GM23338 (cell line): ENCODE results near the gene CGB1.

Source experiments
- JUNB ChIP-seq: IDR thresholded peaks from one replicate; pipeline ENCODE4 v1.6.1; 2016; ENCODE audit warnings: antibody characterized with exemption; ENCODE audit not compliant: unreplicated experiment
- TF ChIP-seq, protein P1 (sequence below), 2 experiments: fragments of 200-600 bp in 1 of 2; sonication (generic) in 1 of 2; conservative IDR thresholded peaks; 2 replicates each; pipeline versions ENCODE4 v1.5.1 to v1.6.1; 2016 to 2017; ENCODE audit warnings: antibody characterized with exemption in 2 of 2, low read depth in 2 of 2, mild to moderate bottlenecking in 2 of 2, moderate library complexity in 1 of 2

DNA sequence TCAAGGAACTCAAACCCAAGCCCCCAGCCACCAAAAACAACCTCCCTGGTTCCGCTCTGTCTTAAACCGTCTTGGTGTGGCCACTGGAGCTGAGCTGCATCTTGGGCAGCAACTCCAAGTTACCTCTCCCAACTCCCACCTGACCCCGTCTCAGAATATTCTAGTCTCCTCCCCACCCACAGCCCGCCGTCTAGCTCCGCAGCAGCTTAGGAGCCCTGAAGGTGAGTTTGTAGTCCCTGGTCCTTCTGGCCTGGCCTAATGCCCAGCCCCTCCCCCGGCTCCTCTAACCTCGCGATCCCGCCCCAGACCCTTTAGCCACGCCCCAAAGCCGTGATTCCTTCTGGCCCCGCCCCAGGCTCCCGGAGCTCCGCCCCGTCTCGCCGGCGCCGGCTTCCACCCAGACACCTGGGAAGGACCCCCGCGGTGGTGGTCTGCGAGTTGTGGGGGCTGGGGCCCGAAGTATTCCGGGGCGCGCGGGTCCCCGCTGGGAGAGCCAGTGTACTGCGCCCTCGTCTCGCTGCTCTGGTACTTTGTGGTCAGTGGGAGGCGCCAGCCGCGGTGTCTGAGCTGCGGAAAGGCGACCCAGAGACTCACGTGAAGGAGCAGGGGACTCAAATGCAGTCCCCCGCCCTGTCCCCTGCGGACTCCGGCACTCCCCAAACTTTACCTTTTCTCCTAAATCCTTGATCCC is 17.3 kb downstream of the CGB1 start:
- TF ChIP-seq, protein P1, sequence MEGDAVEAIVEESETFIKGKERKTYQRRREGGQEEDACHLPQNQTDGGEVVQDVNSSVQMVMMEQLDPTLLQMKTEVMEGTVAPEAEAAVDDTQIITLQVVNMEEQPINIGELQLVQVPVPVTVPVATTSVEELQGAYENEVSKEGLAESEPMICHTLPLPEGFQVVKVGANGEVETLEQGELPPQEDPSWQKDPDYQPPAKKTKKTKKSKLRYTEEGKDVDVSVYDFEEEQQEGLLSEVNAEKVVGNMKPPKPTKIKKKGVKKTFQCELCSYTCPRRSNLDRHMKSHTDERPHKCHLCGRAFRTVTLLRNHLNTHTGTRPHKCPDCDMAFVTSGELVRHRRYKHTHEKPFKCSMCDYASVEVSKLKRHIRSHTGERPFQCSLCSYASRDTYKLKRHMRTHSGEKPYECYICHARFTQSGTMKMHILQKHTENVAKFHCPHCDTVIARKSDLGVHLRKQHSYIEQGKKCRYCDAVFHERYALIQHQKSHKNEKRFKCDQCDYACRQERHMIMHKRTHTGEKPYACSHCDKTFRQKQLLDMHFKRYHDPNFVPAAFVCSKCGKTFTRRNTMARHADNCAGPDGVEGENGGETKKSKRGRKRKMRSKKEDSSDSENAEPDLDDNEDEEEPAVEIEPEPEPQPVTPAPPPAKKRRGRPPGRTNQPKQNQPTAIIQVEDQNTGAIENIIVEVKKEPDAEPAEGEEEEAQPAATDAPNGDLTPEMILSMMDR (conservative IDR thresholded peaks at IDR 0.05; ENCODE audit: low read depth in 2 of 2): peak; percentile 28 to 45
- TF ChIP-seq JUNB: no peak
